Psoas muscle (tissue), 8 donors: ENCODE measurements around the gene AANAT. TPM values are rescaled to one million over a fixed set of nuclear protein-coding genes. Genes with fewer than 3 reads are reported as not detected.

ENCODE experiments used
- ATAC-seq, 4 donors: fragments of 200-7000 bp; cut with Tn5 transposase; one replicate each; pipeline ENCODE4 v1.9.1; 2020; ENCODE audit warnings: moderate library complexity in 3 of 4, mild to moderate bottlenecking in 2 of 4
- DNase-seq, 2 donors: peaks; one replicate each; pipeline ENCODE4 v3.0.0-alpha.2; 2020
- H3K27ac ChIP-seq: fragments of 200-600 bp; one replicate; pipeline ENCODE4 v1.8.0; 2022
- H3K27me3 ChIP-seq, 3 donors: fragments of 200-600 bp in 1 of 3; one replicate each; pipeline versions ENCODE4 v1.6.1 to v1.8.0; 2013 to 2022; ENCODE audit warnings: low read length in 2 of 3, mild to moderate bottlenecking in 2 of 3, moderate library complexity in 1 of 3; ENCODE audit not compliant: insufficient read depth in 3 of 3
- H3K36me3 ChIP-seq, 2 donors: fragments of 200-600 bp in 1 of 2; one replicate each; pipeline versions ENCODE4 v1.6.1 to v1.8.0; 2013 to 2022; ENCODE audit warnings: low read depth in 1 of 2, mild to moderate bottlenecking in 1 of 2, moderate library complexity in 1 of 2; ENCODE audit not compliant: insufficient read depth in 1 of 2
- H3K4me1 ChIP-seq: fragments of 200-600 bp; one replicate; pipeline ENCODE4 v1.8.0; 2022
- H3K4me3 ChIP-seq: fragments of 200-600 bp; one replicate; pipeline ENCODE4 v1.8.0; 2022; ENCODE audit warnings: mild to moderate bottlenecking
- H3K9me3 ChIP-seq: fragments of 200-600 bp; one replicate; pipeline ENCODE4 v1.8.0; 2022
- CTCF ChIP-seq: fragments of 200-600 bp; IDR thresholded peaks from one replicate; pipeline ENCODE4 v1.8.0; 2022; ENCODE audit warnings: antibody characterized with exemption
- WGBS, 3 donors: extraction: QIAGEN DNeasy Blood & Tissue Kit; methylation state at CpG; one replicate each; pipeline versions ENCODE4 v1.1.6 to v1.1.7; 2013; 5-methylcytosine and 5-hydroxymethylcytosine counted together
- intact Hi-C, 2 donors: fragments of 100-400 bp; cut with DNase I; formaldehyde crosslinking; loops; one replicate each; pipeline versions ENCODE4 v1.11.0 to v1.14.2; 2022
- polyA plus RNA-seq, 3 donors: library from polyadenylated mRNA; stranded (reverse); fragments of 200-250 nt; gene quantifications; one replicate each; pipeline ENCODE4 v1.2.3, GENCODE V29; 2013
- total RNA-seq, 4 donors: library from RNA; stranded (reverse); fragmentation: NEBNext Ultra II Directional in 2 of 4; extraction: Animal tissue kit (Norgen Biotek cat#: 25700) in 2 of 4; gene quantifications; one replicate each; pipeline versions ENCODE4 v1.2.1 to v1.2.4, GENCODE V29; 2021 to 2023
- donor health status: healthy with polysubstance abuse.
- donor health status: DM: no; HTN: no; CAD: no; lungs with moderate emphysema.
- donor health status: Bipolar disorder and iron deficiency.
- donor health status: healthy.
- donor health status: DM: yes; HTN: yes; CAD: no.
- donor health status: DM: no; HTN: no; CAD: no.
- donor health status: DM: no; HTN: no; CAD: no.
- donor health status: DM: yes; HTN: yes; CAD: no.

Gene AANAT
- total and polyA plus RNA-seq, 7 donors: 0.09 to 0.13 TPM; not detected in 5

DNA sequence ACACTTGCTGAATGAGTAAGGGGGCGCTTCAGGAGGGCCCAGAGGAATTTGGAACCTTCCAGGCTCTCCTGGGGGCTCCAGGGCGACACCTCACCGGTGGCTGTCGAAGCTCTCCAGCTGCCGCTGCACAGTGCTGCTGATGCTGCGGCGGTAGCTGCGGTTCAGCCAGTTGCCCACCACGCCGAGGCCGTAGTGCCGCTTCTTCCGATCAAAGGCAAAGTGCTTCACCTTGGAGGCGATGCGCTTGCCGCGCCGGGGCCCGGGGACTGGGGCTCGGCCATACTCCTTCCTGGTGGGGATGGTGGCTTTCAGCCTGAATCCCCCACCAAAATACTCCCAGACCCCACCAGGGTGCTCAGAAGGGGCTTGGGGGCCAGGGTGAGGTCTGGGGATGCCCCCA lies 9.3 kb downstream of the AANAT start:
- H3K4me1 ChIP-seq: no peaks in the 10 kb centered on the region
- no peak overlapping the region for H3K4me3 ChIP-seq
- ATAC-seq (no peak), DNase-seq (no peak)
- H3K27me3 ChIP-seq: no peaks in the 10 kb centered on the region
- TF ChIP-seq CTCF: no peak
- no peak overlapping the region for H3K27ac ChIP-seq
- WGBS, 3 donors: 88 to 96% (median 90%) methylated on average over 20 of the region's 20 CpGs
- H3K9me3 ChIP-seq: no peaks in the 10 kb centered on the region
- peaks cover 0 to 57% of the 10 kb centered on the region in 2 donors for H3K36me3 ChIP-seq
- intact Hi-C loops: no loop called here

DNA sequence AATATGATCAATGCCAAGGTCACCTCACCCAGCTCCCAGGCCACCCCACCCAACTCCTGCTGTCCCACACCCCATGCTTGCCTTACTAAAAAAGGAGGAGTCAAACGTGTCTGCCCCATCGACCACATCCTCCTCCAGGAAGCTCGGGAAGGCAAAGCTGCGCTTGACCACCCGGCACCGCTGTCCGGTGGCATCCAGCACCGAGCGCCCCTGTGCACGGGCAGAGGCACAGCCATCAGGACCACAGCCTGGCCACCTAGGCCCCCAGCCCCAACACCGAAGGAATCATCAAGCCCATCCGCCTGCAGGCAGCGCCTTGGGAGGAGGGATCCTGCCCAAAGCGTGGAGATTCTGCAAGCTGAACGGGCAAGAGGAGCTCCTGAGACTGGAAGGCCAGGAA lies 10.2 kb downstream of the AANAT start:
- 87 to 89% (median 88%) methylated on average over 15 of the region's 15 CpGs for WGBS, 3 donors
- H3K9me3 ChIP-seq: no peaks in the 10 kb centered on the region
- H3K4me3 ChIP-seq: no peak overlapping the region
- intact Hi-C loops: no loop called here
- TF ChIP-seq CTCF: no peak
- H3K27ac ChIP-seq: no peak overlapping the region
- H3K4me1 ChIP-seq: no peaks in the 10 kb centered on the region
- no peaks in the 10 kb centered on the region for H3K27me3 ChIP-seq
- DNase-seq (no peak), ATAC-seq (no peak)
- H3K36me3 ChIP-seq: peaks cover 0 to 49% of the 10 kb centered on the region in 2 donors

GRCh38 chr17:76478097-76478496 lies 10.7 kb downstream of the AANAT start:
- intact Hi-C loops: no loop called here
- Histone ChIP-seq H3K27me3 (no peaks in the 10 kb centered on the region), H3K4me3 (no peak overlapping the region), H3K27ac (no peak overlapping the region), H3K36me3 (peaks cover 0 to 44% of the 10 kb centered on the region in 2 donors), H3K9me3 (no peaks in the 10 kb centered on the region), H3K4me1 (no peaks in the 10 kb centered on the region)
- DNase-seq: no peak
- TF ChIP-seq CTCF: no peak
- ATAC-seq: no peak
- 90 to 93% (median 91%) methylated on average over 10 of the region's 10 CpGs for WGBS, 3 donors

DNA sequence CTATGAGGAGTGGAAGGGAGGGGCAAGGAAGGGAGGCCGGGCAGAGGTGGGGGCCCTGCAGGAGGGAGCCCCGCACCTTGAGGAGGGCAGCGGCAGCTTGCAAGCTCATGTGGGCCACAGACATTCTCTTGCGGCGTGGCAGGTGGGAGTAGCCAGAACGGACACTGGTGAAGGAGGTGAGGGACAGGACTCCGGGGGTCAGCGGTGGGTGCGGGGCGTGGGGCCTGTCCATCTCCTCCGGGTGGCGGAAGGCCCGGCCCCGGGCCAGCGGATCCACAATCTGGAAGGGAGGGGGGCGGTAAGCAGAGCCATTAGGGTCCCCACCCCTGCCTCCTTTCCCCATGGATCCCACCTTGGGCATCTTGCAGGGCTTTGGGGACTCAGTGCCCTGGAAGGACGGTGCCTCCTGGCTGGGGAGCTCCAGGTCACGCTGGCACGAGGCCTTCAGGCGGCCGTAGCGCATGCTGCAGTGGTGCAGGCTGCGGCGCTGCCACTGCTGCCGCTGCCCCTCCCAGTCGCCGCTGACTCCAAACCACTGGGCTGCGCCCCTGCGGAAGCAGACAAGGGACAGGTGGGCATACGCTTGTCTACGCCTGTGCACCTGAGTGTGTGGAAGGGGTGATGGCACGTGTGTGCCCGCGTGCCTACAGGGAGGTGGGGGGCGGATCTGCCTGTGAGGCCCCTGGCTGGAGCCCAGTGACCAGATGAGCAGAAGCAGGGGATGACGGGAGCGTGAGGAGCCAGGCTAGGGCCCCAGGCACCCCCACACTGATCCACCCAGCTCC lies 11.5 kb downstream of the AANAT start:
- no peaks in the 10 kb centered on the region for H3K9me3 ChIP-seq
- ATAC-seq (no peak), DNase-seq (no peak)
- H3K36me3 ChIP-seq: peaks cover 0 to 35% of the 10 kb centered on the region in 2 donors
- no peak overlapping the region for H3K27ac ChIP-seq
- no peaks in the 10 kb centered on the region for H3K4me1 ChIP-seq
- no peak for TF ChIP-seq CTCF
- no peaks in the 10 kb centered on the region for H3K27me3 ChIP-seq
- intact Hi-C loops: no loop called here
- WGBS, 3 donors: 92 to 94% (median 92%) methylated on average over 34 to 37 of the region's 37 CpGs
- H3K4me3 ChIP-seq: no peak overlapping the region
